ENCODE data around the gene MTMR4.

- TF ChIP-seq, protein P1, sequence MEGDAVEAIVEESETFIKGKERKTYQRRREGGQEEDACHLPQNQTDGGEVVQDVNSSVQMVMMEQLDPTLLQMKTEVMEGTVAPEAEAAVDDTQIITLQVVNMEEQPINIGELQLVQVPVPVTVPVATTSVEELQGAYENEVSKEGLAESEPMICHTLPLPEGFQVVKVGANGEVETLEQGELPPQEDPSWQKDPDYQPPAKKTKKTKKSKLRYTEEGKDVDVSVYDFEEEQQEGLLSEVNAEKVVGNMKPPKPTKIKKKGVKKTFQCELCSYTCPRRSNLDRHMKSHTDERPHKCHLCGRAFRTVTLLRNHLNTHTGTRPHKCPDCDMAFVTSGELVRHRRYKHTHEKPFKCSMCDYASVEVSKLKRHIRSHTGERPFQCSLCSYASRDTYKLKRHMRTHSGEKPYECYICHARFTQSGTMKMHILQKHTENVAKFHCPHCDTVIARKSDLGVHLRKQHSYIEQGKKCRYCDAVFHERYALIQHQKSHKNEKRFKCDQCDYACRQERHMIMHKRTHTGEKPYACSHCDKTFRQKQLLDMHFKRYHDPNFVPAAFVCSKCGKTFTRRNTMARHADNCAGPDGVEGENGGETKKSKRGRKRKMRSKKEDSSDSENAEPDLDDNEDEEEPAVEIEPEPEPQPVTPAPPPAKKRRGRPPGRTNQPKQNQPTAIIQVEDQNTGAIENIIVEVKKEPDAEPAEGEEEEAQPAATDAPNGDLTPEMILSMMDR (IDR thresholded peaks at IDR 0.05; ENCODE audit: low read length): no peak
- TF ChIP-seq EZH2 (IDR thresholded peaks at IDR 0.05; ENCODE audit: borderline replicate concordance, low read length): no peak
Measured at GRCh38 chr17:58488428-58488890, 26.0 kb downstream of the MTMR4 start.

All from OCI-LY1 (cell line).